ENCODE measurements around the gene UNC5CL.

The UNC5CL gene

DNA sequence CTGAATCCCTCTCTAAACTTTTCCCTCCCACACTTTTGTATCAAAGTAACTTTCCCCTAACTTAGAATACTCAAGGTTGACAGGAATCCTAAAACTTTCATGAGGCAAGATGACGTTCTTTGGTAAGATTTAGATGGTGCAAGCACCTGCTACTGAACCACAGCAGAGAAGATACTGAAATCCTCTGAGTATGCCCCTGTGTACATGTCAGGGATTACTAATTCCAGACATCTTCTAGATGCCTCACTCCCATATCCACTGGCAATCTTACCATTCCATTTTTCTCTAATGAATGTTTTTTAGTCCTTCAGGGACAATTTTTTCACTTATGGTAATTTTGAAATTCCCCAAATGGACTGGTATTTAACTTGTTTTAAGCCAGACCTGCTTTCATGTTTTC is 23.0 kb upstream of the UNC5CL start:
- no peak for DNase-seq

DNA sequence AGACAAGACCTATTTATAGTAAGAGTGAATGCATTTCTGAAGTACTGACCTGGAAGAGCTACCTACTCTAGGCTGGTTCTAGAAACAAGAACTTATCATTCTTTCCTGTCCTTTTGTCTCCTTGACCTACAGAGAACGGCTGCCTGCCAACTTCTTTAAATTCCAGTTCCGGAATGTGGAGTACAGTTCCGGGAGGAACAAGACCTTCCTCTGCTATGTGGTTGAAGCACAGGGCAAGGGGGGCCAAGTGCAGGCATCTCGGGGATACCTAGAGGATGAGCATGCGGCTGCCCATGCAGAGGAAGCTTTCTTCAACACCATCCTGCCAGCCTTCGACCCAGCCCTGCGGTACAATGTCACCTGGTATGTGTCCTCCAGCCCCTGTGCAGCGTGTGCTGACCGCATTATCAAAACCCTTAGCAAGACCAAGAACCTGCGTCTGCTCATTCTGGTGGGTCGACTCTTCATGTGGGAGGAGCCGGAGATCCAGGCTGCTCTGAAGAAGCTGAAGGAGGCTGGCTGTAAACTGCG is 22.2 kb upstream of the UNC5CL start:
- no peak for DNase-seq

DNA sequence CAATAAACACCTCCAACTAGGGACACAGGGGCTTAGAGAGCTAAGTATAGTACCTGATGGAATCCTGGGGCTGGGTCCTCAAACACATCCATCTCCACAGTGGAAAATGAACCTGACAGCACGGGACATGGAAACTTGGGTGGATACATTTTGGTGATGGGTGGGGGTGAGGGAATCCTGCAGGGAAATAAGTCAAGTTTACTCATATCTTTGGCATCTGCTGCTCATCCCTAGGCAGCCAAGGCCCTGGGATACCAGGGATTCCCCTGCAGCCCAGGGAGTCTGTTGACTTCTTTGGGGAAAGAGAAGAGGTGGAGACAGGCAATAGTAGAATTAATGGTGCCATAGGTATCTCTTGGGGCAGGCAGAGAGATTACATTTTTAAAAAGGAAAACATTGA is 20.5 kb upstream of the UNC5CL start:
- no peak for DNase-seq

DNA sequence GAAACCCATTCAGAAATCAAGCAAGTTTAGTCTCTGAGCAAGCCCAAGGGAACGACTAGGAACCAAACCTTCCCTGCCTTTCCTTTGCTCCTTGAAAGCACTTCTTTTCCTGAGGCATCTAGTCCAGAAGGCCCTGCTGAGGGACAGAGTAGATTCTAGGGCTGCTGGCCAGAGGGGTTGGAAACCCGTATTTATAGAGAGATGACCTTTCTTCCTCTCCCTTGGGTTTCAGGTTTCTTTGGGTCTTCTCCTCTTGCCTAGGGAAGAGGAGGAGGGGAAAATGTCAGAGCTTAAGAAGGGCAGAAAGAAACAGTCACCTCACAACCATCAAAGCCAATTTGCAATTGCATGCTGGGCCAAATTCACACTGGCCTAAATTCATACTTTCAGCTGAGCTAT is 19.8 kb upstream of the UNC5CL start:
- no peak for DNase-seq

DNA sequence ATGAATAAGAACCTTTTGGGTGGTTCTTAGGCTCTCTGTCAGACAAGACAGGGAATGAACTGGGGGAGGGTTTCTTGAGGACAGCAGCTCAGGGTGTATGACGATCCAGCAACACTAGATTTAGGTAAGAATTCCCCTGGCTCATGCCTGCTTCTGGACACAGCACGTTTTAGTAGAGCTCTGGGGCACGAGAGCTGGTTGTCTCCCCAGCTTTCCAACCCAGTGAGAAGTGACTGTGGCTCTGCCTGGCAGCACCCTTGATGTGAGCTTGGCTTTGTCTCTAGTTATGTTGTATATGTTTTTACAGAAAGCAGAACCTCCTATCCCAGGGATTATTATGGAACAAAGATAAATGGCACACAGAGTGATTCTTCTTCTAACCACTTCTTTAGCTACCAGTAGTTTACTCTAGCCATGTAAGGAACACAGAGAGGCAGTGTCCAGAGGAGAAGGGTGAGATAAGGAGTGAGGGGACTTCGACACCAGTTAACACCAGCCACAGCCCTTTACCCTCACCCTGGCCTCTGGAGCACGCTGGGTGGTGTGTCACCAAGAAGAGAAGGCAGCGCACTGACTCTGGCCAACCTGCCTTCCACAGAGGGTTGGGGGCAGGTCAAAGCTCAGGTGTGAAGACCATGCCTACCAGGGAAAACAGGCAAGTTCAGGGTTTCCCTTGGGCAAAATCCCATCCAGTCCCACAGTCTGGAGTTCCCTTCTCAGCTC is 17.9 kb upstream of the UNC5CL start:
- no peak for DNase-seq

DNA sequence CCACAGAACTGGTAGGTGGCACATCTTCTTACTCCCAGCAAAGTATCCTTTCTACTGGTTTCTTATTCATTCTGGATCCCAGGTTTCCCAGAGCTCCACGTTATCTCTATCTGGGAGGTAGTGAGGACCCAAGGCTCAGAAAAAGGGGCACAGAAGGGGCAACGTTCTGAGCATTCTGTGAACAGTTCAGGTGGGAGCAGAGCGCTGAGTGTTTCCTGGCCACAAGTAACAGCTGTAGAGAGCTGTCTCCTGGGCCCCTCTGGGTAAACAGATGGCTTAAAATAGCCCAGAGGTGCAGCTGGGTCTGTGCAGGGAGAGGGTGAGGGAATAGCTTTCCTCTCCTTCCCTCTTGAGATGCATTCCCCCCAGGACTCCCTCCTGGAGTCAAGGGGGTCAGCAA is 16.1 kb upstream of the UNC5CL start:
- no peak for DNase-seq

DNA sequence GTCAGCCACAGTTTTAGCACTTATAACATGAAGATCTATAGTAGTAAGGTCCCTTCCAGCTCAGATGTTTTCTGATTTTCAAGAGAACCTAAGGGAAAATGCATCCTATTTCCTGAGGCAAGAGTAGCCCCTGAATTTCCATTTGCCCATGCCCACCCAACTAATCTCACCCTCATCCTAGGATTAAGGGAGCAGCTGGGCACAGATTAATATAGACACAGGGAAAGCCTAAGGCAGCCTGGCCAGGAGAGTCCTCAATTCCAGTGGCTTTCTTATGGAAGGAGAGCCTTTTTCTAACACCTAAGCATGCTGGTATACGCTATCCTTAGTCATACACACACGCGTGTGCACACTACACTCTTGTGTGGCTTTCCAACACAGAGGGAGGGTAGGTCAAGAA is 15.5 kb upstream of the UNC5CL start:
- DNase-seq = no peak

DNA sequence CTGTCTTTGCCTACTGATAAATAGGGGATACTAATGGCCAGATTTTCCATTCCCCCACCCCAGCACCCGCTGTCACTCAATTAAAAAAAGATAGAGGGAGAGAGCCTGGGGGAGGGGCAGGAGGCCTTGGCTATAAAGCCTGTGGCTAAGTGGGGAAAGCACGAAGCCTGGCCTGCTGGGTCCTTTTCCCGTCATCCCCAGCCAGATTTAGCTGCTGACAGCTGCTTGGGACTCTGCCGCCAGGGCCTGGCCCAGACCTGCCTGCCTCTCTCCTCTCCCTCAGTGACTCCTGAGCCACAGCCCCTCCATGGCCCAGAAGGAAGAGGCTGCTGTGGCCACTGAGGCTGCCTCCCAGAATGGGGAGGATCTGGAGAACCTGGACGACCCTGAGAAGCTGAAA is 14.0 kb upstream of the UNC5CL start, which contains the start of gene APOBEC2:
TSS of gene APOBEC2 (plus strand) at position 162 of the 400 bp plus-strand sequence. CDS start at position 308, 146 bp downstream.
- DNase-seq = no peak

DNA sequence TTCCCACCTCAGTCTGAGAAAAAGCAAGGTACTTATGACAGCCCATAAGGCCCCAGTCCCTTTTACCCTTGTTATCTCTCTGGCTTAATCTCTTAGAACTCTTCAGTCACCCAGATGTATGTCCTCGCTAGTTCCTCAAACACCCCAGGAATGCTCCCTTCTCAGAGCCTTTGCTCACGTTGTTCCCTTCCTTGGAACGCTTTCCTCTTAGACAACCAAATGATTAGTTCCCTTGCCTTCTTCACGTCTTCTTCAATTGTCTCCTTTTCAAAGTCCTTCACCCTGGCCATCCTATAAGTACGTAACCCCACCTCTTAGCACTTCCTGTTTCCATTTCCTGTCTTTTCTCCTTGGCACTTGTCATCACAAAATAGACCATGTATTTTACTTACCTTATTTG is 12.9 kb upstream of the UNC5CL start:
- no peak for DNase-seq

DNA sequence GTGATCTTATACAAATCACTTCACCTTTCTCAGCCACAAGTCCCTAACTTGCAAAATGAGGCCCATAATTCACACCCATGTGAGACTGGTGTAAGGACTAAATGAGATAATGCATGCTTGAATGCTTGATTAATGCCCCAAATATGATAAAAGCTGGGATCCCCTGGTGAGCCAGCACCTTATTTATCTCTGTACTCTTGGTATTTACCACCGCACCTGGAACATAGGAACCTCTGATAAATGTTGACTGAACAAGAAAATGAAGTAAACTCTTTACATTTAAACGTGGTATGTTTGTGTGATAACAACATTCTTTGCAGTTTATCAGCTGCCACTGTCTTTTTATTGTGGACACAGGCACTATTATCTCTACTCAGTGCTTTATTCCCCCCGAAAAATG is 11.5 kb upstream of the UNC5CL start:
- DNase-seq = no peak

DNA sequence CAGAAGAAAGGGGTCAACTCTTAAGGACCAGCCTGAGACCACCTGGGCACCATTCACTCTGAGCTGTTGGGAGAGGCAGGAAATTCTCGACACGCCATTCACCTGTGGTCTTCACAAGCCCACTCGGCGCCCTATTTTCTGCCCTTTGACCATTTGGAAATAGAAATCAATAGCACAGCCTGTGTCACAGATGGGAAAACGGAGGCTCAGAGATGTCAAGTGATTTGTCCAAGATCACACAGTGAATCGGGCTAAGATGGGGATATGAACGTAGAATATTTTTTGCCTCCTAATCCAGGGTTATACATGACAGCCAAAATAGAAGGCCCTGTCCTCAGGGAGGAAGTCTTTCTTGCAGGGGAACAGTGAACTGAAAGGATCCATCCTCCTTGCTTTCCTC is 10.9 kb upstream of the UNC5CL start:
- no peak for DNase-seq

DNA sequence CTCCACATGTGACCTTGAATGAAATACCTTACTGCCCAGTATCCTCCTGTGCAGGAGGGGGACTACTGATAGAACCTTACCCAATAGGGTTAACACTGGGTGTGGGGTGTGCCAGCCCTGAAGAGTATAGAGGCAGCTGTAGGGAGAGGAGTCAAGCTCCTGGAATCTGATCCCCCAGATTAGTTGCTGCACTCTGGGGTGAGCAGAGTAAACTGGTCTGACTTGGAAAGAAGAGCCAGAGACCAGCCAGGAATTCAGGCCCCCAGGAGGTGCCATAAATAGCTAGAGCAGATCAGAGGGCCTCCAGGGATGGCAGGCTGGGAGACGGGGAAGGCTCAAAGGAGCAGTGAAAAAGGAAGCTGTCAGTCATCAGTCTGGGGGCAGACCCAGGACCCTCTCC is 10.5 kb upstream of the UNC5CL start:
- DNase-seq = no peak

DNA sequence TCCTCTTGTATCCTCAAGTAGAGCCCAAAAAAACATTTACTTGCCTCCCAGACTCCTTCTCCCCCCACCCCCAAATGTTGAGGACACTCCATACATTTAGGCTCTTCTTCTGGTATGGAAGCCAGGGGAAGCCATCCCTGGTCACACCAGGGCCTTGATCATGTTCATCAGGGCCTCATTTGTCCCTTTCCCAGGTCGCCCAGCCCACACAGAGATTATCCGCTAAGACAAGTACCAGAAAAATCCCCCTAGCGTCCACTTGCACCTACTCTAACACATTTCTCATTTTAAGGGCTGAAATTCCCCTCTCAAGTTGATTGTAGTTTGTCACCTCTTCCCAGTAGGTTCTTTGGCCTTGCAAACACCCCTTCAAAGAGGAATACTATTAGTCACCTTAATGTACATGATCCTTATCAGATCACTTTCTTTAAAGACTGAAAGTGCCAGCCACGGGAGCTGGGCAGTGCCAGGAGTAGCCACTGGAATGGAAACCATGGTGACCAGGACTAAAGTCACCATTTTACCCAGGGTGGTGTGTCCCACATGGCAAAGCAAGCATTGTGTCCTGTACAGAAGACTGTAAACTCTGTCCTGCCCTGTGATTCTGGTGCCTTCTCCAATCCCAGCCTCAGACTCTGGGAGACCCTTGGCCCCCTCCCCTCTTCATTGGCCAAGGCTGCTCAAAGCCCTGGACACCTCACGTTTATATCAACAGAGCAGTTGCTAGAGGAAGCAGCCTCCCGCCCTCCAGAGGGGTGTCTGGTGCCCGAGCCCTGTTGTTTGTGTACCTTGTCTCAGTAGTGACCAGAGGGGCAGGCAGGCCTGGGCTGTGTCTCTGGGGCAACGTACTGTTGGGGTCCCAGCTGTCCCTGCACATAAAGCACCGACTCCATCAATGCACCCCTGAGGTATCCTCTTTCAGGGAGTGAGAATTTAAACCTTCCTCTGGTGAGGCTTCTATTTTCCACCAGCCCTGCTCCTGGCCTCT is 9.0 kb upstream of the UNC5CL start:
- DNase-seq = no peak

DNA sequence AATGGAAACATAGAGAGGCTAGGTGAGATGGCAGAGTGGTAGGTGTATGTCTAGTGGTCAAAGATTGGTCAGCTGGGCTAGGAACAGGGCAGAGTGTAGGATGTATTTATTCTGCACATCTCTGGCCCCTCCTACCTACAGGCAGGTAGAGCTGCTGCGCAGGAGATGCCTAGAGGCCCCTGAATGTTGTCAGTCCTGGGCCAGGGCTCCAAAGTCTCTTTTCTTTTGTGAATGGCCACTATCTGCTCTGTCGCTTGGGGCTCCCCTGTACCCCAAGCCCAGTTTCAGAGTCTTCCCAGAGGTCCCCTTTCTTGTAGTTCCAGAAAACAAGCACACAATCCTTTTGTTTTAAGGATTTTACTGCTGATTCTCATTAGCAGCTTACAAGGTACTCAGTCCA is 8.3 kb upstream of the UNC5CL start:
- DNase-seq = no peak

DNA sequence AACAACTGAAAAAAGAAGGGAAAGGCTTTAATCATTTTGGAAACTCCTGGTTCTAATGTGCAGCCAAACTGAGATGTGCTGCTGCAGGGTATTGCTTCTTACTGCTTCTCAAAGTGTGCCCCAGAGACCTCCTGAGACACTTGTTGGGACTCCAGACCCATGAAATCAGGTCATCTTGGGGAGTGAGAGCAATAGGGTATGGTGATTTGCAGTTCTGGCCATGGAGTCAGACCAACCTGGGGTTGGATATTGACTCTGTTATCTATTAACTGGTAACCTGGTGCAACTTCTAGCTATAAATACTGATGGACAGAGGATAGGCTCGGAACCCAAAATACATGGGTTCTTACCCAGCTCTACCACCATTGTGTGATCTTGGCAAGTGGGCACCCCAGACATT is 7.1 kb upstream of the UNC5CL start:
- DNase-seq = no peak

DNA sequence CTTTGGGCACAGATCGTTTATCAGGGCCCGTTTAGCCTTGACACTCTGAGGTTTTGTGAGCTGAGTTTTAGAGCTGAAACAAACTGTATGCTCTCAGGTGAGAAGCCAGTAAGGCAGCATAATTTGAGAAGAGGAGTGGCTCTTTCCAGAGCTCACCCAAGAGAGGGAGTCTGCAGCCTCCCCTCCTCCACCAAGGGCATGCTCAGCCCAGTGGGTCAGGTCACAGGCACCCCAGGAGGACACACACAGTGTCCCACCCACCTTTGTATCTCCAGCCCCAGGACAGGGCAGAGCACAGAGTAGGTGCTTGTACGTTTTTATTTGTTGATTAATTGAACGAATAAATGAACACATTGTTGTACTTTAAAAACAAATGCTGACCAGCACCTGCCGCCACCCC is 6.6 kb upstream of the UNC5CL start:
- DNase-seq = no peak

DNA sequence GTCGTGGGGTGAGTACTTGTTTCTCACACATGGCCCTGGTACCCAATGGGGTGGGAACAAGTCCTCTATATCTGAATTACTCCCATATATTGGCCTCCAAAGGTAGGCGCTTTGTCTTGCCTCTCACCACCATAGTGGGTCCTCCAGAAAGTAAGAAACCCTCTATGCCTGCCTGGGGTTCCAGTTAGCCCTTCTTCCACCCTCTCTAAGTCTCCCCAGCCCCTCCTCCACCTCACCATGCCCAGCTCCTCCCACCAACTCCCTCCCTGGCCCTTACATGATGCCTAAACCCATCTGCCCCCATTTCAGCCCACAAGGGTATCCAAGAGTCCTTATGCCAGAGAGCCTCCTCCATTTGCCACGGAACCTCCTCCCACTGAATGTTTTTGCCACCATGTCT is 4.1 kb upstream of the UNC5CL start:
- DNase-seq = no peak

DNA sequence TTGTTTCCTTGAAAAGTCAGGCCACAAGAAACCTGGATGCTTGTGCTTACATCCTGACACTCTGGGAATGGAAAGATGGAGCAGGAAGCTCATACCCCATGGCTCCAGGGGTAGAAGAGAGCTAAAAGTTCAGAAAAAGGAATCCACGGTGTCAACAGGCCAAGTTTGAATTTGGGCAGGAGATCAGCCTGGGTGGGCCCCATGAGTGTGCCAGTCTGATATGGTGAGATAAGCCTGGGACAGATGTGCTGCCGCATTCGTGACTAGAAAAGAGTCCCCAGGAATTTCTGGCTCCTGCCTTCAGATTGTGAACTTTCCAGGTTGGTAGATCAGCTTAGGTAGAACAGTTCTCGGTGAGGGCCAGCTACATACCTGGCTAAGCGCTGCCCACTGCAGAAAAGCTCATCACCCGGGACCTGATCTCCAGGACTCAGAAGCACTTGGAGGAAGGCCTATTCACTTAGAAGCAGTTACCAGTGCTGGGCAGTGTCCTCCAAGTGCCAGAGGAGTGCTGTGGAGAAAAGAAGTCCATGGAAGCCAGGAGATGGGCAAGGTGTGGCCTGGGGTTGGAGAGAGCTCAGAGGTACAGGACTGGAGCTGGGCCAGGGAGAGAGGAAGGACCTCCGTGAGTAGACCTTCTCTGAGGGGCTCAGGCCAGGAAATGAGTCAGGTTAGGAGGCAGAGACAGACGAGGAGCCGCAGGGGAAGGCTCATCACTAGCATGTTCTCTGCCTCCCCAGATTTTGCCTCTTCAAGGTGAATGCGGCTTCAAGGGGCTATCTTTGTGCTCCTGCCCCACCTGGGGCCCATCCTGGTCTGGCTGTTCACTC is 3.4 kb upstream of the UNC5CL start, which contains the start of gene TSPO2:
TSS of gene TSPO2 (plus strand) at position 242 of the 830 bp plus-strand sequence. CDS start at position 761, 519 bp downstream.
- DNase-seq = no peak

DNA sequence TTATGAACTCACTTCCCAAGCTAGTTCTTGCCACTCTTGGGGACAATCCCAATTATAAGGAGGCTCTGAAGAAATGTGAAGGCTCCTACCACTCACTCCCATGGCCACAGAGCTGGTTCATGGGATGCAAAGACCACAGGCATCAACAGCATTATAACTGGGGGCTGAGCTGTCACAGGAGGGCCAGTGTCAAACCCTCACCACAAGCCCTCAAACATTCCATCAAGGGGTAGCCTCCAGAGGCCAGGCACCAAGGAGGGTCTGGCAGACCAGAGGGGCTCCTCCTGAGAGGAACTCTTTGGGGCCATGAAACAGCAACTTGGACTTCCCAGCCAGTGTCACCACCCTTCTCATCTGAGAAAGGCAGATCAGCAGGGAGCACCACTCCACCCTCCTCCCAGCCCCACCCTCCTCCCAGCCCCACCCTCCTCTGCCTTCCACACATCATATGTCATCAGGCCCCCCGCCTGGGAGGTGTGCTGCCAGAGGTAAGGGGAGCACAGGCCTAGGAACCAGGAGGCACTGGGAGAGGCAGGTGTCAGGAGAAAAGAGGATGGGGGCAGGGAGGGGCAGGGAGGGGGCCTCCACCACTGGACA is 2.0 kb upstream of the UNC5CL start:
- DNase-seq = no peak

DNA sequence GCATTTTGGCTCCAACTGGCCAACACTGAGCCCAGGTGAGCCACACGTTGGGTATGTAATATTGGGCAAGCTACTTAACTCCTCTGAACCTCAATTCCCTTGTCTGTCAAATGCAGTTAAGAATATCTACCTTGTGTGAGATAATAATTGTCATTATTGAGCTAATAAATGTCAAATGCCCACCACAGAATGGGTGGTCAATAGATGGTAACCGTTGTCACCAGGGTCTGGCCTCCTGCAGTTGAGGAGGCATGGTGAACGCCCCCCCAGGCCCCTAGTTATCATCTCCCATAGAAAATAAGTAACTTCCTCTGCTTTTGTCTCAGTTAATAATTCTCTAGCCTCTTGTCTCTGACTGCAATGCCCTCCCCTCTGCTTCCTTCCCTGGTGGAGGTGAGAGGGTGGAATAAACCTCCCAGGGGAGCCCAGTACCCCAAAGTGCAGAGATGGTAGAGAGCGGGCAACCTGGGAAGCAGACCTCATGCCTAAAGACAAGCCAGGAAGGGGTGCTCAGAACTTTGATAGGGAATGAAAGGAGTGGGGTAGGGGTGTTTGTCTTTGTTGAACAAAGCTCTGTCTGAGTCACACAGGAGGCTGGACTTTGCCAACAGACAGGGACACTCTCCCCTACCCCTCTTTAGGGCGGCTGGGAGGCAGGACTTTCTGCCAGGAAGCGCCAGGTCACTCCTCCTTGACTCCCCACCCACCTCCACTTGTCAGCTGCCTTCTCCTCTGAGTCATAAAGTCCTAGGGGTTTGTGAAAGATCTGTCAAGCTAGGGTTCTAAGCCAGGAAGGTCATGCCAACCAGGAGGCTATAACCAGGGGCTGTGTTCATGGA is 1.3 kb upstream of the UNC5CL start:
- no peak for DNase-seq

DNA sequence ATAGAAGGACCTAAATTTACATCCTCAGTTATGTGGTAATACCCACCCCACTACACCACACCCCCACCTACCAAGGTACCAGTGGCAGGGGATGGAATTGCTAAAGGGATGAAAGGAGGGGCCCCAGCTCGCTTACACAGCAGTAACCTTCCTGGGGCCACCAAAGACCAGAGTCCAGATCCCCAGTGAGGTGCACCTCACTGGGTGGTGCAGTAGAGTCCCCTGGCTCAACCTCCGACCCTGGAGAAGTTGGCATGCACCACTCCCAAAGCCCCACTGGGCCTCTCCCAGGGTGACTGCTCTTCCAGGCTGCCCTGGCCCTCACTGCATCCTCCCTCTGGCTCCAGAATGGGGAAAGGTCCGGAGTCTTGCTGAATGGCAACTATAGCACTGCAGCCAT is 816 bp downstream of the UNC5CL start:
- no peak for DNase-seq
